ENCODE results near the gene MRPL10. TPM values are rescaled to one million over a fixed set of nuclear protein-coding genes. Genes with fewer than 3 reads are reported as not detected.
"Not testable (repeated sequence)": the region's sequence is repeated elsewhere in the genome, so short reads cannot be mapped to it uniquely, and the experiment has no call there.

MRPL10 gene
- total RNA-seq, 1 experiment from 2014 or later, result 159 TPM

DNA sequence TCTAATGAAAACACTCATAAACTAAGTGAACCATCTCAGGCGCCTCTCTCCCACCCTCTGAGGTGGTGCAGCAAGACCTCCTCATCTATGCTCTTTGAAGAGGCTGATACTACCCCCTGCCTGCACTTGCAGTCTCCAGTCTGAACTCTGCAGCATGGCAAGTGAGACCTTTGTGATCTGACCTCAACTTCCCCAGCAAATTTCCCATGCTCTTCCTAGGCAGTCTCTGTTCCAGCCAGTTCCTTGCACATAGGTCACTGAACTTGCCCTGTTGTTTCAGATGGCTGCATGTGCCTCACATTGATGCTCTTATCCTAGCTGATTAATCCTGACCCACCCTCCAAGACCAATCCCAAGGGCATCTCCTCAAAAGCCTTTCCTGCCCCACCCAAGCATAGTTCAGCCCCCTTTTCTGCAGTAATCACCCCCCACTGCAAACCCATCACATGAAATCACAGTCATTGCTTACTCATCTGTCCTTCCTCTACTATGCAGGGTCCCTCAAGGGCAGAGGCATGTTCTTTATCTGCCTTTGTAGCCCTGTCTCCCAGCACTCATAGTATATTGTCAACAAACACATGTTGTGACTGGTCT lies 56.3 kb downstream of the MRPL10 start:
- POLR2A ChIA-PET, result no interaction called here
- BruUV-seq (replicated peaks), result no TSS peak

GRCh38 chr17:47774331-47774730 lies 57.0 kb downstream of the MRPL10 start:
- H3K36me3 Mint-ChIP-seq (ENCODE audit: insufficient read depth, unreplicated experiment), result no peaks in the 10 kb centered on the region
- no peaks in the 10 kb centered on the region for H3K4me1 ChIP-seq
- no peaks in the 10 kb centered on the region for H3K36me3 ChIP-seq (ENCODE audit: control insufficient read depth, insufficient read depth, low read length)

More for the DNA sequence above, 56.3 kb downstream of the MRPL10 start:
- Histone ChIP-seq H3K4me1 (no peaks in the 10 kb centered on the region), H3K27me3 (replicated peaks; ENCODE audit: control insufficient read depth, insufficient read depth, low read length) (no peaks in the 10 kb centered on the region), H3K36me3 (ENCODE audit: control insufficient read depth, insufficient read depth, low read length) (no peaks in the 10 kb centered on the region), H3K4me3 (ENCODE audit: low read depth, low read length) (no peak overlapping the region), H3K9me3 (peaks cover 21% of the 10 kb centered on the region)
- intact Hi-C loops (cut with micrococcal nuclease; ENCODE audit: unreplicated experiment), result no loop called here
- no peaks in the 10 kb centered on the region for H3K9me3 Mint-ChIP-seq (ENCODE audit: unreplicated experiment)
- H3K4me1 Mint-ChIP-seq (ENCODE audit: low read depth, unreplicated experiment), result no peaks in the 10 kb centered on the region
- no peak overlapping the region for H3K4me3 Mint-ChIP-seq (ENCODE audit: unreplicated experiment)
- DNase-seq, result peak in 1 of 2 experiments; percentile 28
- CTCF ChIA-PET, result interaction anchor here (1.4 to 2.4 kb wide), 2 partner anchors 15 to 42 kb away, joined by 3 to 7 read pairs; partner anchors contain the start of gene TBX21
- no peak for TF ChIP-seq CTCF (IDR thresholded peaks at IDR 0.05; ENCODE audit: insufficient read depth in 1 of 2, low read depth in 1 of 2, low read length in 1 of 2, severe bottlenecking in 1 of 2, unreplicated experiment in 1 of 2)
- H3K27me3 Mint-ChIP-seq (ENCODE audit: insufficient read depth, unreplicated experiment), result peaks cover 23% of the 10 kb centered on the region
- no peaks in the 10 kb centered on the region for H3K36me3 Mint-ChIP-seq (ENCODE audit: insufficient read depth, unreplicated experiment)
- no peak overlapping the region for H3K27ac Mint-ChIP-seq (ENCODE audit: unreplicated experiment)

GRCh38 chr17:47773649-47774048 lies 57.7 kb downstream of the MRPL10 start:
- BruUV-seq (replicated peaks); H3K27ac Mint-ChIP-seq (ENCODE audit: unreplicated experiment); H3K36me3 Mint-ChIP-seq (ENCODE audit: insufficient read depth, unreplicated experiment); H3K9me3 Mint-ChIP-seq (ENCODE audit: unreplicated experiment); DNase-seq; H3K4me1 Mint-ChIP-seq (ENCODE audit: low read depth, unreplicated experiment); POLR2A ChIA-PET; H3K4me1 ChIP-seq; H3K4me3 ChIP-seq (ENCODE audit: low read depth, low read length); H3K4me3 Mint-ChIP-seq (ENCODE audit: unreplicated experiment); intact Hi-C loops (cut with micrococcal nuclease; ENCODE audit: unreplicated experiment); H3K36me3 ChIP-seq (ENCODE audit: control insufficient read depth, insufficient read depth, low read length); H3K27me3 ChIP-seq (replicated peaks; ENCODE audit: control insufficient read depth, insufficient read depth, low read length): not testable (repeated sequence)
- H3K27me3 Mint-ChIP-seq (ENCODE audit: insufficient read depth, unreplicated experiment), result peaks cover 24% of the 10 kb centered on the region
- H3K9me3 ChIP-seq, result peaks cover 21% of the 10 kb centered on the region
- CTCF ChIA-PET, result interaction anchor here (0.7 to 2.0 kb wide), 5 partner anchors 16 to 118 kb away, joined by 3 to 10 read pairs (median 4); no protein-coding TSS in a partner anchor

More at GRCh38 chr17:47774331-47774730, 57.0 kb downstream of the MRPL10 start:
- CTCF ChIA-PET, result interaction anchor here (0.7 to 2.0 kb wide), 4 partner anchors 16 to 117 kb away, joined by 3 to 10 read pairs (median 4); no protein-coding TSS in a partner anchor
- H3K4me1 Mint-ChIP-seq (ENCODE audit: low read depth, unreplicated experiment), result no peaks in the 10 kb centered on the region
- Histone ChIP-seq H3K4me3 (ENCODE audit: low read depth, low read length) (no peak overlapping the region), H3K27me3 (replicated peaks; ENCODE audit: control insufficient read depth, insufficient read depth, low read length) (no peaks in the 10 kb centered on the region), H3K9me3 (peaks cover 21% of the 10 kb centered on the region)
- H3K4me3 Mint-ChIP-seq (ENCODE audit: unreplicated experiment), result no peak overlapping the region
- no peaks in the 10 kb centered on the region for H3K9me3 Mint-ChIP-seq (ENCODE audit: unreplicated experiment)
- no peak for TF ChIP-seq CTCF (IDR thresholded peaks at IDR 0.05; ENCODE audit: insufficient read depth in 1 of 2, low read depth in 1 of 2, low read length in 1 of 2, severe bottlenecking in 1 of 2, unreplicated experiment in 1 of 2)
- intact Hi-C loops (cut with micrococcal nuclease; ENCODE audit: unreplicated experiment), result no loop called here
- H3K27me3 Mint-ChIP-seq (ENCODE audit: insufficient read depth, unreplicated experiment), result peaks cover 21% of the 10 kb centered on the region
- no peak overlapping the region for H3K27ac Mint-ChIP-seq (ENCODE audit: unreplicated experiment)
- POLR2A ChIA-PET, result no interaction called here
- no TSS peak for BruUV-seq (replicated peaks)
- peak in 1 of 2 experiments; percentile 28 for DNase-seq

Other genes with a start within 250 kb of the MRPL10 start
- gene KPNB1, start 181.6 kb downstream of the MRPL10 start, total RNA-seq (2022), result 967 and 1,072 TPM in 2 replicates
- gene TBKBP1, start 137.4 kb downstream of the MRPL10 start, total RNA-seq (2022), result 27.4 and 30.4 TPM in 2 replicates
- gene TBX21, start 98.3 kb downstream of the MRPL10 start, total RNA-seq (2022), result not detected in 2 replicates
- 46.8 and 48.3 TPM in 2 replicates for gene OSBPL7, start 9.7 kb downstream of the MRPL10 start, total RNA-seq (2022)
- 1.4 and 2.3 TPM in 2 replicates for gene LRRC46, start 129 bp upstream of the MRPL10 start, total RNA-seq (2022)
- gene SCRN2, start 9.7 kb upstream of the MRPL10 start, total RNA-seq (2022), result 73.6 and 80.8 TPM in 2 replicates
- gene SP6, start 19.6 kb upstream of the MRPL10 start, total RNA-seq (2022), result 20.6 and 25.0 TPM in 2 replicates
- 24.8 and 25.2 TPM in 2 replicates for gene SP2, start 64.7 kb upstream of the MRPL10 start, total RNA-seq (2022)
- gene PNPO, start 110.0 kb upstream of the MRPL10 start, total RNA-seq (2022), result 110 and 118 TPM in 2 replicates
- gene PRR15L, start 126.3 kb upstream of the MRPL10 start, total RNA-seq (2022), result 24.3 and 30.5 TPM in 2 replicates
- 425 and 427 TPM in 2 replicates for gene CDK5RAP3, start 139.6 kb upstream of the MRPL10 start, total RNA-seq (2022)
- 2.0 and 6.7 TPM in 2 replicates for gene COPZ2, start 206.3 kb upstream of the MRPL10 start, total RNA-seq (2022)
- gene NFE2L1, start 216.8 kb upstream of the MRPL10 start, total RNA-seq (2022), result 322 and 356 TPM in 2 replicates